GM12878 (cell line): ENCODE data around the gene NGB. TPM values are rescaled to one million over a fixed set of nuclear protein-coding genes. Genes with fewer than 3 reads are reported as not detected.

Source experiments
- ATAC-seq: fragments of 200-7000 bp; cut with Tn5 transposase; 3 replicates; pipeline ENCODE4 v1.9.1; 2020; ENCODE audit warnings: mild to moderate bottlenecking, moderate library complexity
- BruUV-seq: library from RNA; stranded (reverse); fragments of 400-500 nt; replicated peaks from 2 replicates; lab custom pipeline; 2021; lab: Mats Ljungman, UMichigan
- CTCF ChIA-PET: fragments of 300-600 bp; sonication (Branson Sonifier 250); formaldehyde crosslinking; extraction: SDS; loops from one replicate; lab custom pipeline; 2021; ENCODE audit warnings: inconsistent platforms; lab: Yijun Ruan, JAX
- POLR2A ChIA-PET: fragments of 350-600 bp; formaldehyde crosslinking; extraction: SDS; loops from one replicate; lab custom pipeline; 2021; ENCODE audit warnings: inconsistent platforms; lab: Charles Lee
- RAD21 ChIA-PET: fragments of 300-600 bp; sonication (Branson Sonifier 250); formaldehyde crosslinking; loops from one replicate; lab custom pipeline; 2023; ENCODE audit warnings: antibody characterized with exemption; ENCODE audit not compliant: unreplicated experiment; lab: Charles Lee
- SMC1A ChIA-PET: fragments of 300-600 bp; sonication (Branson Sonifier 250); formaldehyde crosslinking; loops from one replicate; lab custom pipeline; 2023; ENCODE audit not compliant: unreplicated experiment, uncharacterized antibody; lab: Charles Lee
- DNase-seq: peaks from one replicate; pipeline ENCODE4 v3.0.0-alpha.2; 2011; ENCODE audit warnings: low read depth, low spot score
- FAIRE-seq: peaks from 3 replicates; lab custom pipeline; 2011; peaks lifted over from hg19 to GRCh38; lab: Jason Lieb, UNC
- H2AFZ ChIP-seq: 2 replicates; pipeline ENCODE4 v1.6.0; 2011; ENCODE audit warnings: low read depth, low read length, control low read depth; ENCODE audit not compliant: control insufficient read depth
- H3K27ac ChIP-seq: 2 replicates; pipeline ENCODE4 v1.5.1; 2011; ENCODE audit warnings: control low read depth; ENCODE audit not compliant: control insufficient read depth, insufficient read depth
- H3K27me3 ChIP-seq, 2 experiments: replicated peaks in 1 of 2; 2 replicates each; pipeline versions ENCODE4 v1.6.0 to v1.6.1; 2011; ENCODE audit warnings: low read length in 1 of 2; ENCODE audit not compliant: control insufficient read depth in 2 of 2, insufficient read depth in 2 of 2
- H3K36me3 ChIP-seq, 2 experiments: 2 replicates each; pipeline ENCODE4 v1.5.1; 2011; ENCODE audit warnings: low read length in 1 of 2; ENCODE audit not compliant: control insufficient read depth in 2 of 2, insufficient read depth in 2 of 2
- H3K4me1 ChIP-seq: 2 replicates; pipeline ENCODE4 v1.6.1; 2011; ENCODE audit warnings: mild to moderate bottlenecking, low read length, moderate library complexity, mixed read lengths; ENCODE audit not compliant: control insufficient read depth, insufficient read depth
- H3K4me2 ChIP-seq: 2 replicates; pipeline ENCODE4 v1.6.0; 2011; ENCODE audit warnings: control low read depth; ENCODE audit not compliant: control insufficient read depth, insufficient read depth
- H3K4me3 ChIP-seq: fragments of 200-600 bp; sonication (generic); 2 replicates; pipeline ENCODE4 v1.5.1; 2016
- H3K79me2 ChIP-seq: 2 replicates; pipeline ENCODE4 v1.6.0; 2011; ENCODE audit warnings: low read length; ENCODE audit not compliant: control insufficient read depth, insufficient read depth
- H3K9ac ChIP-seq: 2 replicates; pipeline ENCODE4 v1.8.0; 2011; ENCODE audit warnings: low read length, control low read depth, mixed read lengths; ENCODE audit not compliant: control insufficient read depth, insufficient read depth
- H3K9me3 ChIP-seq: replicated peaks from 3 replicates; pipeline ENCODE4 v1.5.1; 2011; ENCODE audit warnings: mild to moderate bottlenecking, low read length; ENCODE audit not compliant: control insufficient read depth, insufficient read depth
- H4K20me1 ChIP-seq: 2 replicates; pipeline ENCODE4 v1.6.0; 2011; ENCODE audit not compliant: control insufficient read depth, insufficient read depth
- ATF7 ChIP-seq: fragments of 450-650 bp; IDR thresholded peaks from 2 replicates; pipeline ENCODE4 v1.6.1; 2016; ENCODE audit warnings: low read depth, mild to moderate bottlenecking
- BHLHE40 ChIP-seq, 2 experiments: fragments of 450-650 bp in 1 of 2; IDR thresholded peaks; 2 replicates each; pipeline ENCODE4 v1.6.1; 2011 to 2017; ENCODE audit warnings: low read depth in 2 of 2, borderline replicate concordance in 1 of 2, improper control_type of control experiment in 1 of 2, low read length in 1 of 2, mild to moderate bottlenecking in 1 of 2
- CBX5 ChIP-seq: sonication (generic); IDR thresholded peaks from 2 replicates; pipeline ENCODE4 v1.6.1; 2016; ENCODE audit warnings: low read depth, moderate library complexity, mild to moderate bottlenecking, inconsistent platforms
- HCFC1 ChIP-seq: fragments of 150-350 bp; IDR thresholded peaks from 2 replicates; pipeline ENCODE4 v1.6.1; 2014; ENCODE audit warnings: low read length
- IRF4 ChIP-seq: IDR thresholded peaks from 2 replicates; pipeline ENCODE4 v1.6.1; 2011; ENCODE audit warnings: low read depth, low read length
- RFX5 ChIP-seq: IDR thresholded peaks from 2 replicates; pipeline ENCODE4 v1.6.1; 2011; ENCODE audit warnings: low read depth, low read length, improper control_type of control experiment
- SIN3A ChIP-seq: IDR thresholded peaks from 2 replicates; pipeline ENCODE4 v1.6.1; 2012; ENCODE audit warnings: low read depth, low read length, improper control_type of control experiment
- SREBF1 ChIP-seq: IDR thresholded peaks from 2 replicates; pipeline ENCODE4 v1.6.1; 2012; ENCODE audit warnings: mild to moderate bottlenecking, low read length
- TBL1XR1 ChIP-seq: IDR thresholded peaks from 2 replicates; pipeline ENCODE4 v1.6.1; 2012; ENCODE audit warnings: low read depth, low read length, improper control_type of control experiment
- ZBED1 ChIP-seq: IDR thresholded peaks from 2 replicates; pipeline ENCODE4 v1.6.1; 2016; ENCODE audit warnings: borderline replicate concordance
- WGBS: methylation state at CpG from one replicate; pipeline ENCODE4 v1.1.6; 2016; ENCODE audit warnings: low lambda C conversion rate; ENCODE audit not compliant: insufficient replicate concordance, insufficient coverage; ENCODE audit errors: missing lambda C conversion rate; 5-methylcytosine and 5-hydroxymethylcytosine counted together
- in situ Hi-C: fragments of 300-500 bp; cut with MboI; formaldehyde crosslinking; loops from 9 replicates; pipeline ENCODE4 v1.14.3; 2018; ENCODE audit warnings: mixed read lengths
- intact Hi-C: fragments of 100-400 bp; cut with micrococcal nuclease; formaldehyde crosslinking; loops from one replicate; pipeline ENCODE4 v1.14.2; 2022; ENCODE audit not compliant: unreplicated experiment
- polyA plus RNA-seq, 11 experiments: library from polyadenylated mRNA; depleted of rRNA in 4 of 11; unstranded in 6 of 11; stranded (reverse) in 5 of 11; fragments of >200 nt; fragmentation: Nextera tagmentation in 4 of 11; fragmentation: Illumina TruSeq in 1 of 11; extraction: Ambion mirVana in 4 of 11; extraction: Trizol in 1 of 11; gene quantifications; 1 replicate in 1 of 11; 2 replicates in 10 of 11; pipeline versions ENCODE4 v1.2.1 to v1.2.3, GENCODE V29; 2011 to 2016; ENCODE audit warnings: inconsistent platforms in 2 of 11, missing spikeins in 2 of 11, low read depth in 1 of 11
- total RNA-seq, 4 experiments: library from RNA; depleted of rRNA in 3 of 4; stranded (reverse); fragments of >200 nt in 3 of 4; fragmentation: Illumina TruSeq in 1 of 4; extraction: Trizol in 1 of 4; gene quantifications; 2 replicates each; pipeline versions ENCODE4 v1.2.1 to v1.2.3, GENCODE V29; 2013 to 2021
- TF ChIP-seq, protein P1 (sequence below): IDR thresholded peaks from 2 replicates; pipeline ENCODE4 v1.6.1; 2012; ENCODE audit warnings: low read depth, low read length, improper control_type of control experiment
- TF ChIP-seq, protein P2 (sequence below): IDR thresholded peaks from 2 replicates; pipeline ENCODE4 v1.6.1; 2012; ENCODE audit warnings: mild to moderate bottlenecking, low read depth, low read length
- TF ChIP-seq, protein P3 (sequence below): fragments of 450-650 bp; IDR thresholded peaks from 2 replicates; pipeline ENCODE4 v1.6.1; 2017; ENCODE audit warnings: borderline replicate concordance

The NGB gene
- total and polyA plus RNA-seq, 10 of the 15 experiments (the other 5 are each of a cell fraction or from before 2014, with no cell fraction given): 0.19 TPM; not detected in 9

DNA sequence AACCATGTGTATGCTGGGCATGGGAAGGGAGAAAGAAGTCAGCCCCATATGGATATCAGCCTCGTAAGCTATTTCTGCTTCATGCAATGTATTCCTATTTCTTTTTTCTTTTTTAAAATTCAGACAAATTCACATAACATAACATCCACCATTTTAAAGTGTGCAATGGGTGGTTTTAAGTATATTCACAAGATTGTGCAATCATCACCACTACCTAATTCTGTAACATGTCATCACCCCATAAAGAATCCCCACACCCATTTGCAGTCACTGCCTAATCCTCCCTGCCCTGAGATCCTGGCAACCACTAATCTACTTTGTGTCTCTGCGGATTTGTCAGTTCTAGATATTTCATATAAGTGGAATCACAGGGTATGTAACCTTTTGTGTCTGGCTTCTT is 40.2 kb upstream of the NGB start (continued):
- TF ChIP-seq SREBF1 (no peak), ATF7 (no peak), CBX5 (no peak), SIN3A (no peak)
- TF ChIP-seq, protein P1, sequence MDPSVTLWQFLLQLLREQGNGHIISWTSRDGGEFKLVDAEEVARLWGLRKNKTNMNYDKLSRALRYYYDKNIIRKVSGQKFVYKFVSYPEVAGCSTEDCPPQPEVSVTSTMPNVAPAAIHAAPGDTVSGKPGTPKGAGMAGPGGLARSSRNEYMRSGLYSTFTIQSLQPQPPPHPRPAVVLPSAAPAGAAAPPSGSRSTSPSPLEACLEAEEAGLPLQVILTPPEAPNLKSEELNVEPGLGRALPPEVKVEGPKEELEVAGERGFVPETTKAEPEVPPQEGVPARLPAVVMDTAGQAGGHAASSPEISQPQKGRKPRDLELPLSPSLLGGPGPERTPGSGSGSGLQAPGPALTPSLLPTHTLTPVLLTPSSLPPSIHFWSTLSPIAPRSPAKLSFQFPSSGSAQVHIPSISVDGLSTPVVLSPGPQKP: no peak
- TF ChIP-seq, protein P2, sequence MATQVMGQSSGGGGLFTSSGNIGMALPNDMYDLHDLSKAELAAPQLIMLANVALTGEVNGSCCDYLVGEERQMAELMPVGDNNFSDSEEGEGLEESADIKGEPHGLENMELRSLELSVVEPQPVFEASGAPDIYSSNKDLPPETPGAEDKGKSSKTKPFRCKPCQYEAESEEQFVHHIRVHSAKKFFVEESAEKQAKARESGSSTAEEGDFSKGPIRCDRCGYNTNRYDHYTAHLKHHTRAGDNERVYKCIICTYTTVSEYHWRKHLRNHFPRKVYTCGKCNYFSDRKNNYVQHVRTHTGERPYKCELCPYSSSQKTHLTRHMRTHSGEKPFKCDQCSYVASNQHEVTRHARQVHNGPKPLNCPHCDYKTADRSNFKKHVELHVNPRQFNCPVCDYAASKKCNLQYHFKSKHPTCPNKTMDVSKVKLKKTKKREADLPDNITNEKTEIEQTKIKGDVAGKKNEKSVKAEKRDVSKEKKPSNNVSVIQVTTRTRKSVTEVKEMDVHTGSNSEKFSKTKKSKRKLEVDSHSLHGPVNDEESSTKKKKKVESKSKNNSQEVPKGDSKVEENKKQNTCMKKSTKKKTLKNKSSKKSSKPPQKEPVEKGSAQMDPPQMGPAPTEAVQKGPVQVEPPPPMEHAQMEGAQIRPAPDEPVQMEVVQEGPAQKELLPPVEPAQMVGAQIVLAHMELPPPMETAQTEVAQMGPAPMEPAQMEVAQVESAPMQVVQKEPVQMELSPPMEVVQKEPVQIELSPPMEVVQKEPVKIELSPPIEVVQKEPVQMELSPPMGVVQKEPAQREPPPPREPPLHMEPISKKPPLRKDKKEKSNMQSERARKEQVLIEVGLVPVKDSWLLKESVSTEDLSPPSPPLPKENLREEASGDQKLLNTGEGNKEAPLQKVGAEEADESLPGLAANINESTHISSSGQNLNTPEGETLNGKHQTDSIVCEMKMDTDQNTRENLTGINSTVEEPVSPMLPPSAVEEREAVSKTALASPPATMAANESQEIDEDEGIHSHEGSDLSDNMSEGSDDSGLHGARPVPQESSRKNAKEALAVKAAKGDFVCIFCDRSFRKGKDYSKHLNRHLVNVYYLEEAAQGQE: no peak

DNA sequence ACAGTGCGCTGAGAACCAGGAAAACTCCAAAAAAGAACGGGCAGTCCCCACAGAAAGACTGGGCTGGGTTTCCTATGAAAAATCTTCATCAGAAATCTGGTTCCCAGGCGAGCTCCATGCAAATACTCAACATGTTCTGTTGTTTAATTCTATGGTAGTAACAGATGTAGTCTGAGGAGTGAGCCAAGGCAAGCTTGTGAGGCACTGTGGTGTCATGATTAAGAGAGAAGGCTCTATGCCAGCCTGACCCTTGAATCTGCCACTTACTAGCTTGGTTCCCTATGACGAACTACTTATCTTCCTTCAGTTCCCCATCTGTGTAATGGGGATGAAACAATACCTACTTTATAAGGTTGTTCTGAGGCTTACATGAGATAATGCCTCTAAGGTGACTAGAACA is 39.0 kb upstream of the NGB start:
- WGBS: 75% methylated on average over 4 of the region's 4 CpGs
- no peak overlapping the region for H3K4me3 ChIP-seq
- no peak for DNase-seq
- no peaks in the 10 kb centered on the region for H3K27me3 ChIP-seq
- no peak overlapping the region for H3K9ac ChIP-seq
- BruUV-seq: no TSS peak
- H3K79me2 ChIP-seq: no peaks in the 10 kb centered on the region
- no peaks in the 10 kb centered on the region for H4K20me1 ChIP-seq
- H2AFZ ChIP-seq: no peak overlapping the region
- in situ Hi-C loops (no loop called here), intact Hi-C loops (no loop called here)
- H3K4me2 ChIP-seq: no peak overlapping the region
- no peaks in the 10 kb centered on the region for H3K9me3 ChIP-seq
- ChIA-PET RAD21 (no interaction called here), CTCF (interaction anchor here (1.4 kb wide), 2 partner anchors 18 to 159 kb away, joined by 3 read pairs; no protein-coding TSS in a partner anchor), SMC1A (interaction anchor here (1.4 to 1.7 kb wide), 2 partner anchors 9 to 11 kb away, joined by 4 to 5 read pairs; no protein-coding TSS in a partner anchor), POLR2A (no interaction called here)
- no peak for FAIRE-seq
- no peaks in the 10 kb centered on the region for H3K4me1 ChIP-seq
- TF ChIP-seq ZBED1: no peak
- no peak for TF ChIP-seq SIN3A
- TF ChIP-seq, protein P3, sequence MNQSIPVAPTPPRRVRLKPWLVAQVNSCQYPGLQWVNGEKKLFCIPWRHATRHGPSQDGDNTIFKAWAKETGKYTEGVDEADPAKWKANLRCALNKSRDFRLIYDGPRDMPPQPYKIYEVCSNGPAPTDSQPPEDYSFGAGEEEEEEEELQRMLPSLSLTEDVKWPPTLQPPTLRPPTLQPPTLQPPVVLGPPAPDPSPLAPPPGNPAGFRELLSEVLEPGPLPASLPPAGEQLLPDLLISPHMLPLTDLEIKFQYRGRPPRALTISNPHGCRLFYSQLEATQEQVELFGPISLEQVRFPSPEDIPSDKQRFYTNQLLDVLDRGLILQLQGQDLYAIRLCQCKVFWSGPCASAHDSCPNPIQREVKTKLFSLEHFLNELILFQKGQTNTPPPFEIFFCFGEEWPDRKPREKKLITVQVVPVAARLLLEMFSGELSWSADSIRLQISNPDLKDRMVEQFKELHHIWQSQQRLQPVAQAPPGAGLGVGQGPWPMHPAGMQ: no peak
- TF ChIP-seq TBL1XR1: no peak
- TF ChIP-seq RFX5: no peak
- TF ChIP-seq HCFC1: no peak
- no peak for TF ChIP-seq BHLHE40 (IDR thresholded peaks at IDR 0.05; ENCODE audit: borderline replicate concordance in 1 of 2, low read depth in 2 of 2, low read length in 1 of 2)
- TF ChIP-seq IRF4: no peak
- no peak overlapping the region for H3K27ac ChIP-seq
- no peak for ATAC-seq
- no peaks in the 10 kb centered on the region; a peak in 1 of 4 replicates for H3K36me3 ChIP-seq
